ENCODE results near the gene PCDH9.

DNA sequence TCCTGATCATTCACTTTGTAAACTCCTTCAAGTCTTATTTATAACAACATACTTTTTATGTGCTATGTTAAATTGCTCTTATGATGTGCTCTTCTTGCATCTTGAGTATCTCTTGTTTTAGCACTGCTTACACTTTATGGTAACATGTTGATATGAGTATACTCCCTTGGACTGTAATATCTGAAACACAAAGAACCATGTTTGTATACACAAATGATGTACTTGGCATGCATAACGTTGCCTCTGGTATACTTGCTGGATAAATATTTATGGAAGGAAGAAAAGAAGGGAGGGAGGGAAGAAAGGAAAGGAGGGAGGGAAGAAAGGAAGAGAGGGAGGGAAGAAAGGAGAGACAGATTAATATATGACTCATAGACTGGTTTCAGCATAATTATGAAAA is 333.2 kb downstream of the PCDH9 start:
- no peak for TF ChIP-seq CTCF (conservative IDR thresholded peaks at IDR 0.05; ENCODE audit: low read depth, low read length)
- no peak for TF ChIP-seq EZH2 (IDR thresholded peaks at IDR 0.05; ENCODE audit: borderline replicate concordance, low read depth, low read length, poor library complexity, severe bottlenecking)

Data from A673 (cell line).